Measurements from ENCODE around the gene TNFRSF14.

The TNFRSF14 gene

GRCh38 chr1:2556678-2557481, 709 bp downstream of the TNFRSF14 start:
- TF ChIP-seq TAF1 (IDR thresholded peaks at IDR 0.05; ENCODE audit: low read depth) (no peak), RAD21 (IDR thresholded peaks at IDR 0.05; ENCODE audit: low read depth) (no peak), CREB1 (IDR thresholded peaks at IDR 0.05; ENCODE audit: low read depth) (no peak), TCF12 (IDR thresholded peaks at IDR 0.05; ENCODE audit: low read depth) (no peak), TEAD4 (IDR thresholded peaks at IDR 0.05) (no peak), ZBTB7A (IDR thresholded peaks at IDR 0.05; ENCODE audit: low read depth) (no peak), FOXM1 (IDR thresholded peaks at IDR 0.05; ENCODE audit: borderline replicate concordance, low read depth) (no peak), REST (IDR thresholded peaks at IDR 0.05; ENCODE audit: low read depth) (no peak), EP300 (IDR thresholded peaks at IDR 0.05; ENCODE audit: borderline replicate concordance) (no peak), NFIC (IDR thresholded peaks at IDR 0.05) (no peak)
- TF ChIP-seq, protein P1, sequence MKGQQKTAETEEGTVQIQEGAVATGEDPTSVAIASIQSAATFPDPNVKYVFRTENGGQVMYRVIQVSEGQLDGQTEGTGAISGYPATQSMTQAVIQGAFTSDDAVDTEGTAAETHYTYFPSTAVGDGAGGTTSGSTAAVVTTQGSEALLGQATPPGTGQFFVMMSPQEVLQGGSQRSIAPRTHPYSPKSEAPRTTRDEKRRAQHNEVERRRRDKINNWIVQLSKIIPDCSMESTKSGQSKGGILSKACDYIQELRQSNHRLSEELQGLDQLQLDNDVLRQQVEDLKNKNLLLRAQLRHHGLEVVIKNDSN (IDR thresholded peaks at IDR 0.05) = no peak
- TF ChIP-seq, protein P2, sequence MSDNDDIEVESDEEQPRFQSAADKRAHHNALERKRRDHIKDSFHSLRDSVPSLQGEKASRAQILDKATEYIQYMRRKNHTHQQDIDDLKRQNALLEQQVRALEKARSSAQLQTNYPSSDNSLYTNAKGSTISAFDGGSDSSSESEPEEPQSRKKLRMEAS (IDR thresholded peaks at IDR 0.05) = no peak

DNA sequence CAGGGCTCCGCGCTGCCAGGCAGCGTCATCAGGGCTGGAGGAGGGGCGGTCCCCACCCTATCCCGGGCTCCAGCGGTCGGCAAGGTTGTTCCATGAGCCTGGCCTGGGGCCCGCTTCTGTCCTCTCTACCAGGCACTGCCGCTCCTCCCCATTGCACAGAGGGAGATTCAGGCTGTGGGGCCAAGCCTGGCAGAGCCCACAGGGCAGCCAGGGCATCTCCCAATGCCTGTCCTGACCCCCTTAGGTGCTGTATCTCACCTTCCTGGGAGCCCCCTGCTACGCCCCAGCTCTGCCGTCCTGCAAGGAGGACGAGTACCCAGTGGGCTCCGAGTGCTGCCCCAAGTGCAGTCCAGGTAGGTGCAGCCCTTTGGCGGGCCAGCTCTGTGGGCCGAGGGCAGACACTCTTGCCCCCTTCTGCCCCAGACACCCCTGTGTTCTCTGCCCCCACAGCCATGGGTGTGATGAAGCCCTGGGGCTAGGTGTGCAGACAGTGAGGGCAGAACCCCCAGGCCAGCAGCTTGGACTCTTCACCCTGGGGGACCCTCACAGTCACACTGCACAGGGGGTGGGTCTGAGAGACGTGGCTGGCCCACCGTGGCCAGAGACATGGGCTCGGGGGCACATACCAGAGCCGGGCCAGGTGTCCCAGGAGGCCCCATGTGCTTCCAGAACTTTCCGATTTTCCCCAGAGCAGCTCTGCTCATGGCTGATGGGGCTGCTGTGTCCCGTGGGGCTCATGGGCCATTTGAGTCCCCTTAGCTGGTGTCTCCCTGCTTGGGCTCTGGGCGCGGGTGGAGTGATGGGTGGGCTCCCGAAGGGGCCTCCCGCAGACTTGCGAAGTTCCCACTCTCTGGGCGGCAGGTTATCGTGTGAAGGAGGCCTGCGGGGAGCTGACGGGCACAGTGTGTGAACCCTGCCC, 1.6 kb downstream of the TNFRSF14 start:
- no peak for TF ChIP-seq RAD21 (IDR thresholded peaks at IDR 0.05; ENCODE audit: low read depth)
- no peak for TF ChIP-seq TEAD4 (IDR thresholded peaks at IDR 0.05)
- no peak for TF ChIP-seq EP300 (IDR thresholded peaks at IDR 0.05; ENCODE audit: borderline replicate concordance)
- no peak for TF ChIP-seq CEBPB (IDR thresholded peaks at IDR 0.05)
- TF ChIP-seq CREB1 (IDR thresholded peaks at IDR 0.05; ENCODE audit: low read depth) = no peak
- no peak for TF ChIP-seq EGR1 (IDR thresholded peaks at IDR 0.05)
- no peak for TF ChIP-seq REST (IDR thresholded peaks at IDR 0.05; ENCODE audit: low read depth)
- TF ChIP-seq TAF1 (IDR thresholded peaks at IDR 0.05; ENCODE audit: low read depth) = no peak
- TF ChIP-seq NFIC (IDR thresholded peaks at IDR 0.05) = no peak
- TF ChIP-seq ZBTB7A (IDR thresholded peaks at IDR 0.05; ENCODE audit: low read depth) = no peak
- TF ChIP-seq, protein P2 (IDR thresholded peaks at IDR 0.05) = no peak
- no peak for TF ChIP-seq FOXM1 (IDR thresholded peaks at IDR 0.05; ENCODE audit: borderline replicate concordance, low read depth)
- TF ChIP-seq YY1 (IDR thresholded peaks at IDR 0.05; ENCODE audit: low read depth) = no peak
- TF ChIP-seq TCF12 (IDR thresholded peaks at IDR 0.05; ENCODE audit: low read depth) = no peak

- TF ChIP-seq REST (IDR thresholded peaks at IDR 0.05; ENCODE audit: low read depth) (no peak), YY1 (IDR thresholded peaks at IDR 0.05; ENCODE audit: low read depth) (no peak), TCF12 (IDR thresholded peaks at IDR 0.05; ENCODE audit: low read depth) (no peak), NFIC (IDR thresholded peaks at IDR 0.05) (no peak), EGR1 (IDR thresholded peaks at IDR 0.05) (no peak)
- TF ChIP-seq, protein P2 (IDR thresholded peaks at IDR 0.05) = no peak
Observed at GRCh38 chr1:2558420-2558819, 2.2 kb downstream of the TNFRSF14 start.

DNA sequence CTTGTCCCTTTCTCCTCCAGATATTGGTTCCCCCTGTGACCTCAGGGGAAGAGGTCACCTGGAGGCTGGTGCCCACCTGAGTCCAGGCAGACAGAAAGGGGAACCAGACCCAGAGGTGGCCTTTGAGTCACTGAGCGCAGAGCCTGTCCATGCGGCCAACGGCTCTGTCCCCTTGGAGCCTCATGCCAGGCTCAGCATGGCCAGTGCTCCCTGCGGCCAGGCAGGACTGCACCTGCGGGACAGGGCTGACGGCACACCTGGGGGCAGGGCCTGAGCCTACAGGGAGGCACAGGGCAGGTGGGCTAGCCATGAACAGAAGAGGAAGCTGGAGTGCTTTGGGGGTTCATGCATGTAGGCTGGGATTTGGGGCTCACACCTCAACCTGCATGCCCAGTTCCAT, 2.7 kb downstream of the TNFRSF14 start:
- TF ChIP-seq ZBTB7A (IDR thresholded peaks at IDR 0.05; ENCODE audit: low read depth) (no peak), TCF12 (IDR thresholded peaks at IDR 0.05; ENCODE audit: low read depth) (no peak), FOXM1 (IDR thresholded peaks at IDR 0.05; ENCODE audit: borderline replicate concordance, low read depth) (no peak), TAF1 (IDR thresholded peaks at IDR 0.05; ENCODE audit: low read depth) (no peak), CEBPB (IDR thresholded peaks at IDR 0.05) (no peak), EGR1 (IDR thresholded peaks at IDR 0.05) (no peak), NFIC (IDR thresholded peaks at IDR 0.05) (no peak), EP300 (IDR thresholded peaks at IDR 0.05; ENCODE audit: borderline replicate concordance) (no peak), CREB1 (IDR thresholded peaks at IDR 0.05; ENCODE audit: low read depth) (no peak), RAD21 (IDR thresholded peaks at IDR 0.05; ENCODE audit: low read depth) (no peak), REST (IDR thresholded peaks at IDR 0.05; ENCODE audit: low read depth) (no peak), YY1 (IDR thresholded peaks at IDR 0.05; ENCODE audit: low read depth) (no peak), TEAD4 (IDR thresholded peaks at IDR 0.05) (no peak)
- TF ChIP-seq, protein P2 (IDR thresholded peaks at IDR 0.05) = no peak
- TF ChIP-seq, protein P1 (IDR thresholded peaks at IDR 0.05) = no peak
